DND-41 (cell line): ENCODE data around the gene PRR5.

Source experiments
- ATAC-seq: fragments of 200-7000 bp; cut with Tn5 transposase; 3 replicates; pipeline ENCODE4 v1.9.1; 2021; ENCODE audit warnings: low read depth; ENCODE audit not compliant: insufficient read depth
- DNase-seq: peaks from one replicate; pipeline ENCODE4 v3.0.0-alpha.2; 2020
- H2AFZ ChIP-seq: 2 replicates; pipeline ENCODE4 v1.6.0; 2012; ENCODE audit warnings: low read depth, low read length
- H3K27ac ChIP-seq: 2 replicates; pipeline ENCODE4 v1.5.1; 2012; ENCODE audit warnings: low read length, inconsistent platforms
- H3K27me3 ChIP-seq: fragments of 200-600 bp; sonication (generic); 2 replicates; pipeline ENCODE4 v1.6.0; 2012; ENCODE audit warnings: low read length, mild to moderate bottlenecking, inconsistent platforms; ENCODE audit not compliant: insufficient read depth, poor library complexity
- H3K36me3 ChIP-seq: 2 replicates; pipeline ENCODE4 v1.5.1; 2012; ENCODE audit warnings: low read length, inconsistent platforms; ENCODE audit not compliant: insufficient read depth
- H3K4me1 ChIP-seq: 2 replicates; pipeline ENCODE4 v1.5.1; 2012; ENCODE audit warnings: mild to moderate bottlenecking, low read length; ENCODE audit not compliant: insufficient read depth
- H3K4me2 ChIP-seq: 2 replicates; pipeline ENCODE4 v1.6.0; 2012; ENCODE audit warnings: mild to moderate bottlenecking, moderate library complexity, low read length, inconsistent platforms; ENCODE audit not compliant: insufficient read depth
- H3K4me3 ChIP-seq, 2 experiments: fragments of 200-600 bp in 1 of 2; shearing (Covaris generic) in 1 of 2; 2 replicates each; pipeline ENCODE4 v1.5.1; 2012 to 2016; ENCODE audit warnings: inconsistent platforms in 2 of 2, low read length in 2 of 2, mild to moderate bottlenecking in 2 of 2, low read depth in 1 of 2, moderate library complexity in 1 of 2
- H3K79me2 ChIP-seq: 2 replicates; pipeline ENCODE4 v1.6.0; 2012; ENCODE audit warnings: low read length, inconsistent platforms; ENCODE audit not compliant: insufficient read depth
- H3K9ac ChIP-seq: 2 replicates; pipeline ENCODE4 v1.6.0; 2012; ENCODE audit warnings: low read depth, mild to moderate bottlenecking, inconsistent platforms, low read length, moderate library complexity
- H3K9me3 ChIP-seq: 2 replicates; pipeline ENCODE4 v1.5.1; 2012; ENCODE audit warnings: low read length, moderate library complexity, mild to moderate bottlenecking, inconsistent platforms; ENCODE audit not compliant: insufficient read depth, severe bottlenecking
- H4K20me1 ChIP-seq: 2 replicates; pipeline ENCODE4 v1.6.0; 2012; ENCODE audit warnings: low read length; ENCODE audit not compliant: insufficient read depth
- EZH2 ChIP-seq: IDR thresholded peaks from 3 replicates; pipeline ENCODE4 v1.6.1; 2012; ENCODE audit warnings: borderline replicate concordance, low read depth, mild to moderate bottlenecking, moderate library complexity, low read length, inconsistent platforms; ENCODE audit not compliant: severe bottlenecking
- TF ChIP-seq, protein P1 (sequence below): IDR thresholded peaks from 2 replicates; pipeline ENCODE4 v1.5.1; 2012; ENCODE audit warnings: borderline replicate concordance, low read length, moderate library complexity, mild to moderate bottlenecking; ENCODE audit not compliant: poor library complexity, severe bottlenecking; ENCODE audit errors: extremely low read depth

Gene PRR5

DNA sequence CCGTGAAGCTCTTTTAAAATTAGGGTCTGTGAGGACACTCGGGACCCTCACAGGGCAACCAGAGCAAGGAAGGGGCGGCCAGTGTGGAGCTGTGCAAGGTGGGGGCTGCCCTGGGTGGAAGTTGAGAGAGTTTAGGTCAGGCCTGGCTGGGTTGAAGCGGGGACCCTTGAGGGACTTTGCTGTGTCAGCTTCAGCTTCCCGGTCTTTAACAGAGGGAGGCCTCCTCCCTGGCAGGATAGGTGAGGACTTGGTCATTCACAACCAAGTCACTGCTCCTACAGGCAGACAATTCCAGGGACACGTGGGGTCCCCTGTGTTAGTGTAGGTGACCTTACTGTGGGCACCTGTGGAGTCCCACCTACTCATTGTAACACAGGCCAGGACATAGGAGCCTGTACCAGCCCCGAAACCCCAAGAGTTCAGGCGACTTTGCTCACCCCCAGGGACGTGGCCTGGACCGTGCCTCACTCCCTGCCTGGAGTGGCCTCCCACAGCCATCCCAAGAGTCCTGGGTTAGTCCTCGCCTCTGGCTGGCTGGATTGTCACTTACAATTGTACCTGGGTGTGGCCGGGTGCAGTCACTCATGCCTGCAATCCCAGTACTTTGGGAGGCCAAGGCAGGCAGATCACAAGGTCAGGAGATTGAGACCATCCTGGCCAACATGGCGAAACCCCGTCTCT, 31.6 kb downstream of the PRR5 start:
- Histone ChIP-seq H3K9ac (no peak overlapping the region), H3K36me3 (no peaks in the 10 kb centered on the region), H2AFZ (no peak overlapping the region), H3K9me3 (no peaks in the 10 kb centered on the region), H3K4me2 (no peak overlapping the region), H3K79me2 (no peaks in the 10 kb centered on the region), H4K20me1 (peaks cover 38% of the 10 kb centered on the region), H3K4me1 (no peaks in the 10 kb centered on the region), H3K27ac (no peak overlapping the region), H3K27me3 (no peaks in the 10 kb centered on the region), H3K4me3 (no peak overlapping the region)
- TF ChIP-seq, protein P1, sequence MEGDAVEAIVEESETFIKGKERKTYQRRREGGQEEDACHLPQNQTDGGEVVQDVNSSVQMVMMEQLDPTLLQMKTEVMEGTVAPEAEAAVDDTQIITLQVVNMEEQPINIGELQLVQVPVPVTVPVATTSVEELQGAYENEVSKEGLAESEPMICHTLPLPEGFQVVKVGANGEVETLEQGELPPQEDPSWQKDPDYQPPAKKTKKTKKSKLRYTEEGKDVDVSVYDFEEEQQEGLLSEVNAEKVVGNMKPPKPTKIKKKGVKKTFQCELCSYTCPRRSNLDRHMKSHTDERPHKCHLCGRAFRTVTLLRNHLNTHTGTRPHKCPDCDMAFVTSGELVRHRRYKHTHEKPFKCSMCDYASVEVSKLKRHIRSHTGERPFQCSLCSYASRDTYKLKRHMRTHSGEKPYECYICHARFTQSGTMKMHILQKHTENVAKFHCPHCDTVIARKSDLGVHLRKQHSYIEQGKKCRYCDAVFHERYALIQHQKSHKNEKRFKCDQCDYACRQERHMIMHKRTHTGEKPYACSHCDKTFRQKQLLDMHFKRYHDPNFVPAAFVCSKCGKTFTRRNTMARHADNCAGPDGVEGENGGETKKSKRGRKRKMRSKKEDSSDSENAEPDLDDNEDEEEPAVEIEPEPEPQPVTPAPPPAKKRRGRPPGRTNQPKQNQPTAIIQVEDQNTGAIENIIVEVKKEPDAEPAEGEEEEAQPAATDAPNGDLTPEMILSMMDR: no peak
- no peak for TF ChIP-seq EZH2
- DNase-seq (no peak), ATAC-seq (no peak)

DNA sequence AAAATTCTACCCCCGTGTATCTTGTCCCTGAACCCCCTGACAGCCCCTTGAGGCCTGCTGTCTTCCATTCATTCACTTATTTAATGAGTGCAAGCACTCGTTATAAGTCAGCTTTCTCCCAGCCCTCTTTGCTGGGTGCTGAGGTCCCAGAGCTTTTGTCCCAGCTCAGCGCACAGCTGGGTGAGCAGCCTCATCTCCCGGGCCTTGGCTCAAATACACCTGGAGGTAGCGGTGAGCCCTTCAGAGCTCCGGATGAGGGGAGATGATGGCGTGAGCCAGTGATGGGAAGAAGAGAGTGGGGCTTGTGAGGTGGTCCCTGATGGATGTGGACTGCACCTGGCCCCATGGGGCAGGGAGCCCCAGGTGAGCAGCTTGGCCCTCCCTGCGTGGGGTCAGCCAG, 32.3 kb downstream of the PRR5 start:
- no peaks in the 10 kb centered on the region for H3K9me3 ChIP-seq
- H3K27me3 ChIP-seq: no peaks in the 10 kb centered on the region
- H3K27ac ChIP-seq: no peak overlapping the region
- H3K9ac ChIP-seq: no peak overlapping the region
- no peak for TF ChIP-seq EZH2
- TF ChIP-seq, protein P1: no peak
- no peak overlapping the region for H3K4me3 ChIP-seq
- no peak for ATAC-seq
- peaks cover 34% of the 10 kb centered on the region for H4K20me1 ChIP-seq
- no peaks in the 10 kb centered on the region for H3K36me3 ChIP-seq
- no peaks in the 10 kb centered on the region for H3K4me1 ChIP-seq
- DNase-seq: no peak
- H2AFZ ChIP-seq: no peak overlapping the region
- no peaks in the 10 kb centered on the region for H3K79me2 ChIP-seq
- H3K4me2 ChIP-seq: no peak overlapping the region

DNA sequence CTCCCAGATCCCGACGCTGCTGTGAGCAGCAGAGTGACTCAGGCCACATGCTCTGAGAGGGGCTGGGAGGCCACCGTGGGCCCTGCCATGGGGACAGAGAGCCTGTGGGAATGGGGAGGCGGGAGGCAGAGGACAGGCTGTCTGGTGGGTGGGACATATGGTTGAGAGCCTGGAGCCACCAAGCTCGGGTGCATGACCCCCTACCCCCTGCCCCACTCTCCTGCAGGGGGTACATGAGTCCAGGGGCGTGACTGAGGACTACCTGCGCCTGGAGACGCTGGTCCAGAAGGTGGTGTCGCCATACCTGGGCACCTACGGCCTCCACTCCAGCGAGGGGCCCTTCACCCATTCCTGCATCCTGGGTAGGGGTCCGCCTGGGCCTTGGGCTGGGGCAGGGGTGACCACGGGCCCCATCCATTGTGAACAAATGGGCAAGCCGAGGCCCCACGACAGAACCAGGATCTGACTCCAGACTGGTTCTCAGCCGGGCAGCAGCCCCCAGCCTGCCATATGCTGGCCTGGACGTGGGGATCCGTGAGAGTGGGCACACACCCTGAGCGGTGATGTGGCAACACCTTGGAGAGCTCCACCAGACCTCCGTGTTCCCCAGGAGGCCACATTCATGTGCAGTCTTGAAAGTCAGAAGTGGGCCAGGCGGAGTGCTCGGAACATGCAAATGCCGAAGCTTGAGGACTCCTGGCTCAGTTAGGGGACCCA, 33.0 kb downstream of the PRR5 start:
- Histone ChIP-seq H3K9me3 (no peaks in the 10 kb centered on the region), H3K9ac (no peak overlapping the region), H3K4me1 (no peaks in the 10 kb centered on the region), H3K27me3 (no peaks in the 10 kb centered on the region), H3K27ac (no peak overlapping the region), H3K4me2 (no peak overlapping the region), H3K79me2 (no peaks in the 10 kb centered on the region), H3K36me3 (no peaks in the 10 kb centered on the region), H3K4me3 (no peak overlapping the region), H4K20me1 (peaks cover 34% of the 10 kb centered on the region), H2AFZ (no peak overlapping the region)
- ATAC-seq (no peak), DNase-seq (no peak)
- TF ChIP-seq EZH2: no peak
- TF ChIP-seq, protein P1: no peak
